GM21447 (cell line): Measurements from ENCODE around the gene BAHD1.

Experiments
- ATAC-seq: cut with Tn5 transposase; IDR thresholded peaks from one replicate; pipeline ENCODE4 v1.9.1; 2021; ENCODE audit not compliant: unreplicated experiment

BAHD1 gene

GRCh38 chr15:40440743-40441564 is at the start of gene BAHD1:
TSS of gene BAHD1 (plus strand) at chr15:40440953. CDS start at chr15:40458465, 17,512 bp downstream.
- peak; percentile 86 for ATAC-seq

- no peak for ATAC-seq
These were observed 47.5 kb upstream of the BAHD1 start for GRCh38 chr15:40392986-40393948.

- ATAC-seq, result no peak
These were observed 42.9 kb upstream of the BAHD1 start for GRCh38 chr15:40397688-40398412.

GRCh38 chr15:40398413-40398873 is 42.3 kb upstream of the BAHD1 start:
- peak; percentile 94 for ATAC-seq

GRCh38 chr15:40399370-40399769 is 41.4 kb upstream of the BAHD1 start:
- ATAC-seq, result no peak

- ATAC-seq, result peak; percentile 79
These were observed 35.0 kb upstream of the BAHD1 start, which contains the start of gene IVD for GRCh38 chr15:40405501-40406381. TSS of gene IVD (plus strand) at chr15:40405795. CDS start at chr15:40405828, 33 bp downstream.

- ATAC-seq, result peak; percentile 54
These were observed 33.3 kb upstream of the BAHD1 start for GRCh38 chr15:40407330-40407990.

GRCh38 chr15:40409366-40409765 is 31.4 kb upstream of the BAHD1 start:
- ATAC-seq, result no peak

- no peak for ATAC-seq
These were observed 30.3 kb upstream of the BAHD1 start for GRCh38 chr15:40410476-40410875.

GRCh38 chr15:40412095-40412759 is 28.5 kb upstream of the BAHD1 start:
- ATAC-seq, result no peak

GRCh38 chr15:40413036-40413435 is 27.7 kb upstream of the BAHD1 start:
- no peak for ATAC-seq

- no peak for ATAC-seq
These were observed 25.9 kb upstream of the BAHD1 start for GRCh38 chr15:40414816-40415215.

GRCh38 chr15:40415226-40415625 is 25.5 kb upstream of the BAHD1 start:
- no peak for ATAC-seq

- ATAC-seq, result no peak
These were observed 24.7 kb upstream of the BAHD1 start for GRCh38 chr15:40416056-40416455.

GRCh38 chr15:40418126-40418525 is 22.6 kb upstream of the BAHD1 start:
- no peak for ATAC-seq

- ATAC-seq, result no peak
These were observed 20.6 kb upstream of the BAHD1 start for GRCh38 chr15:40420071-40420713.

- ATAC-seq, result no peak
These were observed 20.0 kb upstream of the BAHD1 start for GRCh38 chr15:40420793-40421192.
